Raji (cell line): Measurements from ENCODE around the gene OR52K1.

Experiments used
- POLR2A ChIP-seq: IDR thresholded peaks from 2 replicates; pipeline ENCODE4 v1.6.1; 2011; ENCODE audit warnings: low read depth, low read length, control low read depth; ENCODE audit not compliant: insufficient read depth

OR52K1 gene

GRCh38 chr11:4482445-4482844, at the start of gene OR52K1:
Gene OR52K1, plus strand, starts transcription at chr11:4482646. Its CDS starts 6,255 bp downstream, at chr11:4488901.
- no peak for TF ChIP-seq POLR2A

GRCh38 chr11:4433856-4434255, 48.6 kb upstream of the OR52K1 start:
- TF ChIP-seq POLR2A = no peak

GRCh38 chr11:4436411-4436810, 46.0 kb upstream of the OR52K1 start:
- no peak for TF ChIP-seq POLR2A

- no peak for TF ChIP-seq POLR2A
Observed at GRCh38 chr11:4441515-4441914, 40.9 kb upstream of the OR52K1 start.

DNA sequence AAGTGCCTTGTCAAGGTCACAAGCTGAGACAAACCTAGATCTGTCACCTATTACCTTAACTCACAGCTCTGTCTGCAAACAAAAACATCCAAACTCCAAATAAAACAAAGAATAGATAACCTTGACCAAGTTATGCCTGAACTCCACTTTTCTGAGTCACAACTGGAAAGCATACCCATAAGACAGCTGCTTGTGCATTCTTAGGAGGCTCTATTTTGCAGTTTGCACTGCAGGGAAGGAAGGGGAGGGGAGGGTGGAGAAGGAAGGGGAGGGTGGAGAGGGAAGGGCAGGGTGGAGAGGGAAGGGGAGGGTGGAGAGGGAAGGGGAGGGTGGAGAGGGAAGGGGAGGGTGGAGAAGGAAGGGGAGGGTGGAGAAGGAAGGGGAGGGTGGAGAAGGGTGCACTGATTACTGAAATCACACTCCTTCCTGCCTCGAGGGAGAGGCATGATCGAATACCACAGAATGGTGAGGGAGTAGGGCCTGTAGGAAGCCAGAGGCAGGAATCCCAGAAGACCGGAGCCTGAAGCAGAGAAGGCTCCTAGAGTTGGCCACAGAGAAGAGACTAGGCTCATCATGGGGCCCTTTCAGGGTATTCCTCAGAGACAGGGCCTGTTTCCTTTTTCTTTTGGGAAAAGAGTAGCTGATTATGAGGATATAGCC, 39.1 kb upstream of the OR52K1 start:
- no peak for TF ChIP-seq POLR2A

- no peak for TF ChIP-seq POLR2A
Observed at GRCh38 chr11:4448995-4449394, 33.5 kb upstream of the OR52K1 start, which contains the start of gene OR52K2. Gene OR52K2, plus strand, starts transcription at chr11:4449295. Its CDS starts 45 bp downstream, at chr11:4449340.

DNA sequence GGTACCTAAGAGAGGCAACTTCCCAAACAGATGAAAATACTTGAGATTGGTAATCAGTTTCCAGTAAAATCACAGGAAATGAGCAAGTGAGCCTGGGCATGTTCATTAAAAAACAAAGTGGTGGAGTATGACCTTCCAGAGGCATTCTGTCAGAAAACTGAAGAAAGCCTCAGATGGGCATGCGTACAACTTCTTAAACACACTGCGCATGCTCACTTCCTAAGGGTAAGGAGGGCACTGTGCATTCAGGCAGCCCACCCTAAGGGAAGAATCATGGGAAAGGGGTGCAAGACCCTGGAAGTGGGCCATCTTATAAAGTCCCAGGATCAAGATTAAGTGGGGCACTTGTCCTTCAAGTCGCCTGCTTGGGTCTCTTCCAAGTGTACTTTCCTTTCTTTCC, 29.3 kb upstream of the OR52K1 start:
- TF ChIP-seq POLR2A = no peak

DNA sequence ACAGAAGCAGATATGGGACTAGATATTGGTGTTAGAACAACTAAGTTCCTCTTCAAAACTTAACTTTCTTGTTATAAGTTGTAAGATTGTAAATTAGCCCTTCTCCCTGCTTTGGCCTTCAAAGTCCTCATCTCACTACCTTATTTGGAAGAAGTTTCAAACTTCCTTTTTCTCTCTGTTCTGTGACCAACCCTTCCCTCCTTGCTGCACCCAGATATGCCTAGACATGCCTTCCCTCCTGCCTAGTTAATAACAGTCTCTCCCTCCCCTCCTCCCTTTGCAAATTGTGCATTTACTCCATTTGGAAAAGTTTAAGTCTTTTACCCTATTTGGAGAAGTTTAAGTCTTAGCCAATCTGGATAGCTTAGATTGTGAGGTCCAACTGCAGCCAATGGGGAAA, 28.4 kb upstream of the OR52K1 start:
- no peak for TF ChIP-seq POLR2A

DNA sequence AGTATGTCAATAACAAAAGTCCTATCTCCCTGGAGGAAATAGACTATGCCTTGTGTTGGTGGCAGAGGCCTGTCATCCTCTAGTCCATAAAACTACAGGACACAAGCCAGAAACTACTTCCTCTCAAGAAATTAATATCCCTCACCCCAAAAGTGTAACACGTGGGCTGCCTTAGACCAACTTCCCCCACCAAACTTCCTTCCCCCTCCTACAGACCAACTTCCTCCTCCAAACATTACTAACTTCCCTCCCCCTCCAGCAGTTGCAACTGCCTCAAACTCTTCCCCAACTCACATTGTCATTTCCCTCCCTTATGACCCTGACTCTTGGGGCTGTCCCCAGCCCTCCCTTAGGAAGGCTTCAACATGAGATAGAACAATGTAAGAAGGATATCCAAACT, 27.0 kb upstream of the OR52K1 start:
- TF ChIP-seq POLR2A = no peak

GRCh38 chr11:4459500-4459899, 22.9 kb upstream of the OR52K1 start:
- no peak for TF ChIP-seq POLR2A

GRCh38 chr11:4460151-4460550, 22.3 kb upstream of the OR52K1 start:
- TF ChIP-seq POLR2A = no peak

- TF ChIP-seq POLR2A = no peak
Observed at GRCh38 chr11:4464216-4465159, 18.0 kb upstream of the OR52K1 start.

GRCh38 chr11:4465407-4465806, 17.0 kb upstream of the OR52K1 start:
- TF ChIP-seq POLR2A = no peak

DNA sequence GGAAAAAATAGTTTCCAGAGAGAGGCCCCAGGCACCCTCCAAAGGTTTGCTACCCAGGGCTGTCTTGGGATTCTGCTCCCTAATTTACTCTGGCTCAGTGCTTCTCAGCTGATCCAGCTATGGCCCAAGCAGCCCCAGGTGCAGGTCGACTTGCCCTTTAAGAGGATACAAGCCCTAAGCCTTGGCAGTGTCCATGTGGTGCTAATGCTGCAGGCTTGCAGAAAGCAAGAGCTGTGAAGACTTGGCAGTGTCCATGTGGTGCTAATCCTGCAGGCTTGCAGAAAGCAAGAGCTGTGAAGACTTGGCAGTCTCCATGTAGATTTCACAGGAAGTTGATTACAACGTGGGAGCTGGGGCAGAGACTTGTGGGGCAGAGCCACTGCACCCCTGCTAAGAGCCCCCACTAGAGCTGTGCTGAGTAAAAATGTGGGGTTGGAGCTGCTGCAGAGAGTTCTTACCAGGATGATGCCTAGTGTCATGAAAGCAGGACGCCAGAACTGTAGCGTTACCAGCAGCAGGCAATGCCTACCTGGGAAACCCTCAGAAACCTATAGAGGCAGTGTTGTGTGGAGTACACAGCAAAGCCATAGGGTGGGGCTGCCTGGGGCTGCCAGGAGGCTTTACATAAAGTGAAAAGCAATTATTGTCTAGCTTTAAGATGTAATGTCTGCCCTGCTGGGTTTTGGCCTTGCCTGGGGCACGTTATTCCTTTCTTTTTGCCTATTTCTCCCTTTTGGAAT, 16.1 kb upstream of the OR52K1 start:
- no peak for TF ChIP-seq POLR2A

DNA sequence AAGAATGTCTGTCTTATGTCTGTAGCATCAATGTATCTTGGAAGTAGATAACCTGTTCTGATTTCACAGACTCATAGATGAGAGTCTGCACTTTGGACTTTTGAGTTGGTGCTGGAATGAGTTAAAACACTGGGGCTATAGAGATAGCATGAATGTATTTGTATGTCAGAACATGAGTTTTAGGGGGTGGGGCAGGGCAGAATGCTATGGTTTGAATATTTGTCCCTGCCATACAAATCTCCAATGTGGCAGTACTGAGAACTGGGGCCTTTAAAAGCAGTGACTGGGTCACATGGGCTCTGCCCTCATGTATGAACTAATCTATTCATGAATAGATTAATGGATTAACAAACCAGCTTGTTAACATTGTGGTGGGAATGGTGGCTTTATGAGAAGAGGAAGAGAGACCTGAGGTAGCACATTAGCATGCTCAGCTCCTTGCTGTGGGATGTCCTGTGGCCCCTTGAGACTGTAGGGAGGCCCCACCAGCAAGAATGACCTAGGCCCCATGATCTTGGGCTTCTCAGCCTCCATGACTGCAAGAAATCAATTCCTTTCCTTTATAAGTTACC, 15.5 kb upstream of the OR52K1 start:
- no peak for TF ChIP-seq POLR2A

DNA sequence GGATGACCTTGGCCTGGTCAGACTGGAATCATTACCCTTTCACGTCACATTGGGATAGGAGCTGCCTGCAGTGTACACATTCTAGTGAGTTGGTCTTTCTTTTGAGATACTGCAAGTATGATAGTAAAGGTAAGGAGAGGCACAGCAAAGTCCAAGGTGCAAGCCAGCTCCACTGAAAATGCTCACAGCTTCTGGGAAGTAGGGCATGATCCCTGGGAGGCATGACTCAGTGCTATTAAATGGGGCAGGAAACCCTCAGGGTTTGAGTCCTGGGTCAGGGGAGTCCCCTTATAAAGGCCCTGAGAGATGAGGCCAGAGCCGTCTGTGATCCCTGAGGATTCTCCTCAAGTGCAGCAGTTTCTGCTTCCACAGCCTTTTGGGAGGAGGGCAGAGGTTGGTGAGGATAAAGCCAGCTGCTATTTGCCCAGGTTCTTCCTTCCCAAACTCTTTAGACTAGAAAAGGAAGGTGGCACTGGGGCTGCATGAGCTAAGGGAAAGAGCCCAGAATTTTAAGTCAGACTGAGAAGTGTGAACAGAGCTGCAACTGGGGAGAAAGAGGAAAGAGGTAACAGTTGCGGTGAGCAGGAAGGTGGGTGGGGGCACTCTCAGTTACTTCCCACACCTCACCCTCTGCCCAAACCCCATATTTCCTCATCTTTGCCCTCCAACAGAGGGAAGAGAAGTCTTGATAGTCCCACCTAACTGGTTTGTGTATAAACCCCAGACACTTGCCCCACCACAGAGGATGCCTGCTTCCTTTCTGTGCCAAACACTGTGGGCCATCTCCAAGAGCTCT, 14.4 kb upstream of the OR52K1 start:
- no peak for TF ChIP-seq POLR2A
